GDM1 (cell line): ENCODE results near the gene KRTAP4-4.
"Not testable (repeated sequence)": the region's sequence is repeated elsewhere in the genome, so short reads cannot be mapped to it uniquely, and the experiment has no call there.

Experiments
- DNase-seq: peaks from one replicate; lab custom pipeline; 2025; lab: John Stamatoyannopoulos, UW

The KRTAP4-4 gene

GRCh38 chr17:41160648-41161047 is at the start of gene KRTAP4-4:
Gene KRTAP4-4, minus strand, starts transcription at chr17:41160748. Its CDS starts 57 bp downstream, at chr17:41160691.
- DNase-seq = no peak

DNA sequence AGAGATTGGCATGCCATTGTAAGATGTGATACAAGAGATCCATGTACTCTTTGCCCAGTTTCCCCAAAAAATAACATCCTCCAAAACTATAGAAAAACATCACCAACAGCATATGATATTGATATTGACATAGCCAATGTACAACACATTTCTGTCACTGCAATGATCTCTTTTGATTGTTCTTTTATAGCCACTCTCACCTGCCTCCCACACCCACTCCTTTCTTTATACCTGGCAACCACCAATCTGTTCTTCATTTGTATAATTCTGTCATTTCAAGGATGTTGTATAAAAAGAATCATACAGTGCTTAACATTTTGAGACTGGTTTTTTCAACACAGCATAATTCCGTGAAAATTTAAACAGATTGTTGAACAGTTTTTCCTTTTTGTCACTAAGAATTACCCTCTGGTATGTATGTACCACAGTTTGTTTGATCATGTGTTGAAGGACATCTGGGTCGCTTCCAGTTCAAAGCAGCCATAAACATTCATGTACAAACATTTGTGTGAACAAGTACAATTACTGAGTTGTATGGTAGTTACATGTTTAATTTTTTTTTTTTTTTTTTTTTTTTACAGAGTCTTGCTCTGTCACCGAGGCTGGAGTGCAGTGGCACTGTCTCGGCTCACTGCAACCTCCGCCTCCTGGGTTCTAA is 39.0 kb upstream of the KRTAP4-4 start:
- no peak for DNase-seq

GRCh38 chr17:41196068-41196467 is 35.5 kb upstream of the KRTAP4-4 start:
- DNase-seq = no peak

DNA sequence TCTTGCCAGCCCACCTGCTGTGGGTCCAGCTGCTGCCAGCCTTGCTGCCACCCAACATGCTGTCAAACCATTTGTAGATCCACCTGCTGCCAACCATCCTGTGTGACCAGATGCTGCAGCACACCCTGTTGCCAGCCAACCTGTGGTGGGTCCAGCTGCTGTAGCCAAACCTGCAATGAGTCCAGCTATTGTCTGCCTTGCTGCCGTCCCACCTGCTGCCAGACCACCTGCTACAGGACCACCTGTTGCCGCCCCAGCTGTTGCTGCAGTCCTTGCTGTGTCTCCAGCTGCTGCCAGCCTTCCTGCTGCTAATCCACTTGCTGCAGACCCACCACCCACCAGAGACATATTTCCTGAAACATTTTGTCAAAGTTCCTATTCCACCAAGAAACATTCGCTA is 29.8 kb upstream of the KRTAP4-4 start:
- DNase-seq = no peak

DNA sequence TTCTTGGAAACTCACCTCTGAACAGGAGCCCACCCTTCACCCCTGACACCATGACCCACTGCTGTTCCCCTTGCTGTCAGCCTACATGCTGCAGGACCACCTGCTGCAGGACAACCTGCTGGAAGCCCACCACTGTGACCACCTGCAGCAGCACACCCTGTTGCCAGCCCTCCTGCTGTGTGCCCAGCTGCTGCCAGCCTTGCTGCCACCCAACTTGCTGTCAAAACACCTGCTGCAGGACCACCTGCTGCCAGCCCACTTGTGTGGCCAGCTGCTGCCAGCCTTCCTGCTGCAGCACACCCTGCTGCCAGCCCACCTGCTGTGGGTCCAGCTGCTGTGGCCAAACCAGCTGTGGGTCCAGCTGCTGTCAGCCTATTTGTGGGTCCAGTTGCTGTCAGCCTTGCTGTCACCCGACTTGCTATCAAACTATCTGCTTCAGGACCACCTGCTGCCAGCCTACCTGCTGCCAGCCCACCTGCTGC is 29.3 kb upstream of the KRTAP4-4 start, which contains the start of gene KRTAP9-1:
KRTAP9-1 (plus strand) TSS at position 51 of the 482 bp plus-strand sequence; CDS start at position 51, 0 bp downstream.
- DNase-seq = not testable (repeated sequence)

GRCh38 chr17:41186872-41187271 is 26.3 kb upstream of the KRTAP4-4 start:
- DNase-seq = no peak

DNA sequence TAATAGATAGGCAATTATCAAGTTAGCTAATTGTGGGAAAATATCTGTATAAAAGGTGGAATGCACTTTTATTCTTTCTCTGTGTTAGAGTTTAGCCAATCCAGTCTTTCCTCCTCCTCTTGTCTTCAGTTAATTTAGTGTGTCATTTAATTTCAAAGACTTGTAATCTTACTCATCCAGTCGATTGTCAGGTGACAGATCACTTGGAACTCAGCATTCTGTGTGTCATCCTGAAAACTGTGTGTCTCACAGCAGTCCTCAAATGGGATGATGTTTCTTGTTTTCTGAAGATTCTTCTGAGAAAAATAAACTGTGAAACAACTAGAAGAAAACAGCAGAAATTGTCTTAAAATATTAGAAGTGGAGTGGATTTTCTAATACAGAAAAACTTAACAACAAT is 24.5 kb upstream of the KRTAP4-4 start:
- no peak for DNase-seq

DNA sequence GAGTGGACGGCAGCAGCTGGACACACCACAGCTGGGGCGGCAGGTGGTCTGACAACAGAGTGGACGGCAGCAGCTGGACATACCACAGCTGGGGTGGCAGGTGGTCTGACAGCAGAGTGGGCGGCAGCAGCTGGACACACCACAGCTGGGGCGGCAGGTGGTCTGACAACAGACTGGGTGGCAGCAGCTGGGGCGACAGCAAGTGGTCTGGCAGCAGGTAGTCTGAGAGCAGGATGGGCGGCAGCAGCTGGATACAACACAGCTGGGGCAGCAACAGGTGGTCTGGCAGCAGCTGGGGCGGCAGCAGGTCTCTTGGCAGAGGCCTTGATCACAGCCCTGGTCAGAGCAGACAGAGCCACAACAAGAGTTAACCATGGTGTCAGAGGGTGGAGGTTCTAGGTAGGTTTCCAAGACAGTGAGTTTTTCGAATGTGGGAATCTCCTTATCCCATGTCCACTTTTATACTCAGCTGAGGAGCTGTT is 24.0 kb upstream of the KRTAP4-4 start, which contains the start of gene KRTAP4-1:
KRTAP4-1 (minus strand) TSS at position 432 of the 482 bp plus-strand sequence; CDS start at position 375, 57 bp downstream.
- DNase-seq = no peak

DNA sequence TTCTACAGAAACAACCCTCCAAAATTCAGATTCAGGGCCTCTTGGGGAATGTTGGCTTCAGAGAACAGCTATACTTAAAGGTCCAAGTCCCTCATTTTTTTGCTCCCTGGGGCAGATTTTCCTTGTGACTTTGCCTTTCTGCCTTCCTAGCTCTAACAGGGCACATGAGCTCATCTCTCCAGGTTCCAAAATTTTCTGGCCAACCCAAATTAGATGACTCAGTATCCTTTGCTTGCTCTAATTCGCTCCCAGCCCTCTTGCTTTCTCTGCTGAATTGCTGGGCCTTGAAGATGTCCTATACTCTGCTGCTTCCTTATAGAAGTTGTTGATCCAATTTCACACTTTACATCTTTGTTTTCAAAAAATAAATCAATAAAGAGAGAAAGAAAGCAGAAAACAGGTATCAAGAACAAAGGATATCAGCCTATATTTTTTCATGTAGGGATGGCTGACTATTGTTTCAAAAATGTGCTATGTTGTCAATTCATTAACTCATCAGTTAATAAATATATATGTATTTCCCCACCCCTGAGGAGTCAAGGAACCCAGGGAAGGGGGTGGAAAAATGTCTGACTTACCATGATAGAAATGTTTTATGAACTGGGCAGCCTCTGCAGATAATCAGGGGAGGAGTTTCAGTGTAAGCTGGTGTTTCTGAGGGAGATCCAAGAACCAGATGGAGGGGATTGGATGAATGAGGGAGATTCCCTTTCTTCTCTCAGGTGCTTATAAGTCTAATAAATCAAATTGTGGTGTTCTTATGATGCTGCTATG is 18.5 kb upstream of the KRTAP4-4 start:
- DNase-seq = no peak

DNA sequence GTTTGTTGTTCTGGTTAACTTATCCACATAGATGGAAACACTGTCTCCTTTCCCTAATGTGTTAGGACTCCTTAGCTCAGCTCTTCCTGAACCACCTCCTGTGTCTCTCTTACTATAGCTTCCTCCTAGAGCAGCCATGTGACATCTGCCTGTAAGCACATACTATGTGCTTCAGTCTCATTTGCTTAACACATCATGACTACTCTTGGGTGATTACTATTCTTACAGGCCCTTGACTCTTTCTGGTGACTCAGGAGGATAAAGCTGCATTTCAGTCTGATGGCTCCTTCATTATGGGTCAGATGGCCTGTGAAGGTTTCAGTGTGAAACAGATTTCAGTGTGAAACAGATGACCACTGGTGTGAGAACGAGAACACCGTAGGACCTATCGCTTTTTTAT is 17.8 kb upstream of the KRTAP4-4 start:
- no peak for DNase-seq

- DNase-seq = no peak
Measured at GRCh38 chr17:41177727-41178271, 17.3 kb upstream of the KRTAP4-4 start, which contains the start of gene KRTAP4-2. Gene KRTAP4-2, minus strand, starts transcription at chr17:41178221. Its CDS starts 57 bp downstream, at chr17:41178164.

DNA sequence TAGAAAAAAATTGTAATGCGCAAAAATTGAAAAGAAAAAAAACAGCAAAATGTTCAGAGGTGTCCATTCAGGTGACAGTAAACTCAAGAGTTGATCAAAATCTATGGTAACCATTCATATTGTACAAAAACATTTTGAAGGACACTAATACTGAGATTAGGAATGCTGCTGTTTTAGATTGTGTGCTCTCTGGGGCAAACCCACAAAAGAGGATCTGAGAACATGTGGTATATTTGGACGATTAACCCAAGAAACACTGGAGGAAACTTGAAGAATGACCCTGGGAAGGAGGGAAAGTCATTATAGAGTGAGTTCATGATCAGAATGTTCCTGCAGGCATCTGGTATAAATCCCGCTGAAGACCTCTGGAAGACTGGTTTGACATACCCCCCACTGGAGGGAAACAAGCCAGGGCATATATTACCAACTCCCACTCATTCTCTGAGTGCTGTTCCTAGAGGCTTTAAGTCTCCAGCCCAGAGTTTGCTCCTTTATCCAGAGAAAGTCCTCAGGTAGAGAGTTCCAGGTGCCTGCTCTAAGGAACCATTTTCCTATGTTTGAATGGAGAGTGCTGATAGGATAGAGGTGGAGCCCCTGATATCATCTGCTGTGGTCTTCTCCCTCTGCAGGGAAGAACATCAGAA is 16.3 kb upstream of the KRTAP4-4 start:
- DNase-seq = no peak

DNA sequence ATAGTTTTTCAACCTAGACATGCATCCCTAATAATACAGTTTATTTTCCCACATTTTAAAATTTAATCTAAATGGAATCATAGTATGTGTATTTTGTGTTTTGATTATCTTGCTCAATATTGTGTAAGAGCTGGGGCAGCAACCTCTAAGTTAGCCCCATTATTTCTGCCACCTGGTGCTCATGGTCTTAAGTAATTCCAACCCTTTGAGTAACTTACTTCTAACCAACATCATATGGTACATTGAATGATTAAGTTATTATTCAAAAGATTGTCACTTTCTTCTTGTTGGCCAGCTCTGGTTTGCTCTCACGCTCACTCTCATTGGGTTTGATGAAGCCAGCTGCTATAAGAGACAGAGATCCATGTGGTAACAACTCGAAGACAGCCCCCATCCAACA is 11.3 kb upstream of the KRTAP4-4 start:
- DNase-seq = no peak

GRCh38 chr17:41168121-41168520 is 7.6 kb upstream of the KRTAP4-4 start, which contains the start of gene KRTAP4-3:
Gene KRTAP4-3, minus strand, starts transcription at chr17:41168221. Its CDS starts 49 bp downstream, at chr17:41168172.
- DNase-seq = no peak

- DNase-seq = no peak
Measured at GRCh38 chr17:41167561-41167960, 7.0 kb upstream of the KRTAP4-4 start.

GRCh38 chr17:41163828-41164227 is 3.3 kb upstream of the KRTAP4-4 start:
- no peak for DNase-seq

DNA sequence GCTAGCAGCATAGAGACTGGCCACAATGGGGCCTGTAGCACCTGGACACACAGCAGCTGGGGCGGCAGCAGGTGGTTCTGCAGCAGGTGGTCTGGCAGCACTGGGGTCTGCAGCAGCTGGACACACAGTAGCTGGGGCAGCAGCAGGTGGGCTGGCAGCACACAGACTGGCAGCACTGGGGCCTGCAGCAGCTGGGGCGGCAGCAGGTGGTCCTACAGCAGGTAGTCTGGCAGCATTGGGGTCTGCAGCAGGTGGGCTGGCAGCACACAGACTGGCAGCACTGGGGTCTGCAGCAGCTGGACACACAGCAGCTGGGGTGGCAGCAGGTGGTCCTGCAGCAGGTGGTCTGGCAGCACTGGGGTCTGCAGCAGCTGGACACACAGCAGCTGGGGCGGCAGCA is 358 bp downstream of the KRTAP4-4 start:
- not testable (repeated sequence) for DNase-seq

DNA sequence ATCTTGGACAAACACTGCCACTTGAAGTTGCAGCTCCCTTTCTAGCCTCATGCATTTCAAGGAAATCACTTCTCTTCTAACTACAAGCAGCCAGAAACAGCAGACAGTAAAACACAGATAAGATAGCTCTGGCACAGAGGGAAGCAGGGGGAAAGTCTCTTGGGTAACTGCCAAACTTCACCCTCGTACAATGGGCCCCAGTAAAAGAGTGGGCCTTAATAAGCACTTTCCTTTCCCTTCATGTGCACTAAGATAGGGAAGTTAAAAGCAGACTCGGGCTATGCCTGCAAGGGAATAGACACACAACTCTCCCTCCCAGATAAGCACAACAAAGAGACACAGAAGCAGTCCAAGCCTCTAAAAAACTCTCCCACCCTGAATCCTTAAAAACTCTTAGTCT is 6.7 kb downstream of the KRTAP4-4 start:
- DNase-seq = no peak

DNA sequence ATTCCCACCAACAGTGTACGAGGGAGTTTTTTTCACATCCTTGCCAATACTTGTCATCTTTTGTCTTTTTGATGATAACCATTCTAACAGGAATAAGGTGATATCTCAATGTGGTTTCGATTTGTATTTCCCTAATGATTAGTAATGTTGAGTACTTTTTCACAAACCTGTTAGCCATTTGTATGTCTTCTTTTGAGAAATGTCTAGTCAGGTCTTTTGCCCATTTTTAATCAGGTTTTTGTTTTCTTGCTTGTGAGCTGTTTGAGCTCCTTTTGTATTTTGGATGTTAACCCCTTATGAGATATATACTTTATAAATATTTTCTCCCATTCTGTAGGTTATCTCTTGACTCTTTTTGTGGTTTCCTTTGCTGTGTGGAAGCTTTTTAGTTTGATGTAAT is 9.0 kb downstream of the KRTAP4-4 start:
- no peak for DNase-seq

- DNase-seq = no peak
Measured at GRCh38 chr17:41150026-41150425, 10.5 kb downstream of the KRTAP4-4 start.

DNA sequence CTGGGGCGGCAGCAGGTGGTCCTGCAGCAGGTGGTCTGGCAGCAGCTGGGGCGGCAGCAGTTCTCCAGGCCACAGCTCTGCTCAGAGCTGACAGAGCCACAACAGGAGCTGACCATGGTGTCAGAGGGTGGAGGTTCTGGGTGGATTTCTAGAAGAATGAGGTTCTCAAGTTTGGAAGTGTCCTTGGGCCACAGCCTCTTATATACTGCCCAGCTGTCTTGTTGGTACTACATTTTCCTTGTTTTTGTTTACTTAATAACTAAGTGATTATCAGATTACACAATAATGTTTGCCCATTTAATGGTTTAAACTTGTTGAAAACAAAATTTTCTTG is 10.9 kb downstream of the KRTAP4-4 start, which contains the start of gene KRTAP4-5:
KRTAP4-5 (minus strand) TSS at position 174 of the 334 bp plus-strand sequence; CDS start at position 116, 58 bp downstream.
- no peak for DNase-seq
